HG03469 (cell line): ENCODE measurements around the gene PCDHB8.
"Not testable (repeated sequence)": the region's sequence is repeated elsewhere in the genome, so short reads cannot be mapped to it uniquely, and the experiment has no call there.

ENCODE experiments used
- ATAC-seq: cut with Tn5 transposase; IDR thresholded peaks from one replicate; pipeline ENCODE4 v1.9.1; 2021; ENCODE audit warnings: mild to moderate bottlenecking, moderate library complexity, moderate number of reproducible peaks; ENCODE audit not compliant: unreplicated experiment

PCDHB8 gene

DNA sequence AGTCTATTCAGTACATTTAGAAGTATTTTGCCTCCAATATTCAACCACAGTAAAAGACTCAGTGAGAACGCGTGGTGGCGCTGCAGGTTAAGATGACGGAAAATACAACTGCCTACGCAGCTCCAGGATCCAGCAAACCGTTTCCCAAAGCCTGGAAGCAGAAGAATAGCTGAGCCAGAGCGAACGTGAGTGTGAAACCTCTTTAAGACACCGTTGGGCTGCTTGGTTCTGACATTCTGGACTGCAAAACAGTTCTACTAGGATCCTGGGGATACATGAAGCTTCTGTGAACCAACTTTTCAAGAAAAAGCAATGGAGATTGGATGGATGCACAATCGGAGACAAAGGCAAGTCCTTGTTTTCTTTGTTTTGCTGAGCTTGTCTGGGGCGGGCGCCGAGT, 4.7 kb downstream of the PCDHB8 start, which contains the start of gene PCDHB16:
Gene PCDHB16 (plus strand): TSS at position 140 of the 400 bp plus-strand sequence. CDS start 173 bp downstream, at position 313.
- no peak for ATAC-seq

DNA sequence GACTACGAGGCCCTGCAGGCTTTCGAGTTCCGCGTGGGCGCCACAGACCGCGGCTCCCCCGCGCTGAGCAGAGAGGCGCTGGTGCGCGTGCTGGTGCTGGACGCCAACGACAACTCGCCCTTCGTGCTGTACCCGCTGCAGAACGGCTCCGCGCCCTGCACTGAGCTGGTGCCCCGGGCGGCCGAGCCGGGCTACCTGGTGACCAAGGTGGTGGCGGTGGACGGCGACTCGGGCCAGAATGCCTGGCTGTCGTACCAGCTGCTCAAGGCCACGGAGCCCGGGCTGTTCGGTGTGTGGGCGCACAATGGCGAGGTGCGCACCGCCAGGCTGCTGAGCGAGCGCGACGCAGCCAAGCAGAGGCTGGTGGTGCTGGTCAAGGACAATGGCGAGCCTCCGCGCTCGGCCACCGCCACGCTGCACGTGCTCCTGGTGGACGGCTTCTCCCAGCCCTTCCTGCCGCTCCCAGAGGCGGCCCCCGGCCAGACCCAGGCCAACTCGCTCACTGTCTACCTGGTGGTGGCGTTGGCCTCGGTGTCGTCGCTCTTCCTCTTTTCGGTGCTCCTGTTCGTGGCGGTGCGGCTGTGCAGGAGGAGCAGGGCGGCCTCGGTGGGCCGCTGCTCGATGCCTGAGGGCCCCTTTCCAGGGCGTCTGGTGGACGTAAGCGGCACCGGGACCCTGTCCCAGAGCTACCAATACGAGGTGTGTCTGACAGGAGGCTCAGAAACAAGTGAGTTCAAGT, 6.7 kb downstream of the PCDHB8 start:
- ATAC-seq = not testable (repeated sequence)

DNA sequence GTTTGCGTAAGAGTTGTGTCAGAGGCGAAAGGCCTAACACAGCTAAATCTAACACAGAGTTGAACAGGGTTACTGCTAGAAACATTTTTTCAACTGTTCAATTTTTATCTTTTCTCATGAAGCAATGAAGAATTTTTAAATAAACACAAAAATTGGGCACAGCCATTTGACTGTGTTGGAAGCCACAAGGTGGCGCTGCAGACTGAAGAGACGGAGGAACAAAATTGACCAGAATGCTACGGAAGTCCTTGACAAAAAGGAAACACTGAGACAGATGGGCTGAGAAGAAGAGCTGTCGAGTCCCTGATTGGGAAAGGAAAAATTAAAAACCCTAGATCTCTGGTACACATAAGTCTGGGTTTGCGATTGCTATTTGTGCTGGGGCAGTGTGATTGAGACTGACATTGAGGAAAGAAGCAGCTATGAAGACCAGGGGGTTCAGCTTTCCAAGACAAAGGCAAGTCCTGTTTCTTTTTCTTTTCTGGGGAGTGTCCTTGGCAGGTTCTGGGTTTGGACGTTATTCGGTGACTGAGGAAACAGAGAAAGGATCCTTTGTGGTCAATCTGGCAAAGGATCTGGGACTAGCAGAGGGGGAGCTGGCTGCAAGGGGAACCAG, 9.4 kb downstream of the PCDHB8 start, which contains the start of gene PCDHB9:
Gene PCDHB9 (plus strand): TSS at position 265 of the 616 bp plus-strand sequence. CDS start 158 bp downstream, at position 423.
- no peak for ATAC-seq

DNA sequence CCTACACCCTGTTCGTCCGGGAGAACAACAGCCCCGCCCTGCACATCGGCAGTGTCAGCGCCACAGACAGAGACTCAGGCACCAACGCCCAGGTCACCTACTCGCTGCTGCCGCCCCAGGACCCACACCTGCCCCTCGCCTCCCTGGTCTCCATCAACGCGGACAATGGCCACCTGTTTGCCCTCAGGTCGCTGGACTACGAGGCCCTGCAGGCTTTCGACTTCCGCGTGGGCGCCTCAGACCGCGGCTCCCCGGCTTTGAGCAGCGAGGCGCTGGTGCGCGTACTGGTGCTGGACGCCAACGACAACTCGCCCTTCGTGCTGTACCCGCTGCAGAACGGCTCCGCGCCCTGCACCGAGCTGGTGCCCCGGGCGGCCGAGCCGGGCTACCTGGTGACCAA, 11.1 kb downstream of the PCDHB8 start:
- ATAC-seq = not testable (repeated sequence)

DNA sequence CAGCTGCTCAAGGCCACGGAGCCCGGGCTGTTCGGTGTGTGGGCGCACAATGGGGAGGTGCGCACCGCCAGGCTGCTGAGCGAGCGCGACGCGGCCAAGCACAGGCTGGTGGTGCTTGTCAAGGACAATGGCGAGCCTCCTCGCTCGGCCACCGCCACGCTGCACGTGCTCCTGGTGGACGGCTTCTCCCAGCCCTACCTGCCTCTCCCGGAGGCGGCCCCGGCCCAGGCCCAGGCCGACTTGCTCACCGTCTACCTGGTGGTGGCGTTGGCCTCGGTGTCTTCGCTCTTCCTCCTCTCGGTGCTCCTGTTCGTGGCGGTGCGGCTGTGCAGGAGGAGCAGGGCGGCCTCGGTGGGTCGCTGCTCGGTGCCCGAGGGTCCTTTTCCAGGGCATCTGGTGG, 11.5 kb downstream of the PCDHB8 start:
- not testable (repeated sequence) for ATAC-seq

DNA sequence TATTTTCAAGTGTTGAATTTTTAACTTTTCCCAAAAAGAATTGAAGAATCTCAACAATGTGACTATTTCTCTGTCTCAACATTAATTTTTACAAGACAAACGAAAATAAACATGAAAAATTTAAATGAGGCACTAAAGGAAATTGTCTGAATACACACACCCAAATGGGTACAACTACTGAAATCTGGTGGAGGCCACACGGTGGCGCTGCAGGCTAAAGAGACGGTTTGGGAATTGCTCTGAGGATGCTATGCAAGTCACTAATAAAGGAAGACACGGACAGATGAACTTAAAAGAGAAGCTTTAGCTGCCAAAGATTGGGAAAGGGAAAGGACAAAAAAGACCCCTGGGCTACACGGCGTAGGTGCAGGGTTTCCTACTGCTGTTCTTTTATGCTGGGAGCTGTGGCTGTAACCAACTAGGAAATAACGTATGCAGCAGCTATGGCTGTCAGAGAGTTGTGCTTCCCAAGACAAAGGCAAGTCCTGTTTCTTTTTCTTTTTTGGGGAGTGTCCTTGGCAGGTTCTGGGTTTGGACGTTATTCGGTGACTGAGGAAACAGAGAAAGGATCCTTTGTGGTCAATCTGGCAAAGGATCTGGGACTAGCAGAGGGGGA, 14.6 kb downstream of the PCDHB8 start, which contains the start of gene PCDHB10:
Gene PCDHB10 (plus strand): TSS at position 244 of the 616 bp plus-strand sequence. CDS start 200 bp downstream, at position 444.
- no peak for ATAC-seq

DNA sequence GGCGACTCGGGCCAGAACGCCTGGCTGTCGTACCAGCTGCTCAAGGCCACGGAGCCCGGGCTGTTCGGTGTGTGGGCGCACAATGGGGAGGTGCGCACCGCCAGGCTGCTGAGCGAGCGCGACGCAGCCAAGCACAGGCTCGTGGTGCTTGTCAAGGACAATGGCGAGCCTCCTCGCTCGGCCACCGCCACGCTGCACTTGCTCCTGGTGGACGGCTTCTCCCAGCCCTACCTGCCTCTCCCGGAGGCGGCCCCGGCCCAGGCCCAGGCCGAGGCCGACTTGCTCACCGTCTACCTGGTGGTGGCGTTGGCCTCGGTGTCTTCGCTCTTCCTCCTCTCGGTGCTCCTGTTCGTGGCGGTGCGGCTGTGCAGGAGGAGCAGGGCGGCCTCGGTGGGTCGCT, 16.7 kb downstream of the PCDHB8 start:
- not testable (repeated sequence) for ATAC-seq

DNA sequence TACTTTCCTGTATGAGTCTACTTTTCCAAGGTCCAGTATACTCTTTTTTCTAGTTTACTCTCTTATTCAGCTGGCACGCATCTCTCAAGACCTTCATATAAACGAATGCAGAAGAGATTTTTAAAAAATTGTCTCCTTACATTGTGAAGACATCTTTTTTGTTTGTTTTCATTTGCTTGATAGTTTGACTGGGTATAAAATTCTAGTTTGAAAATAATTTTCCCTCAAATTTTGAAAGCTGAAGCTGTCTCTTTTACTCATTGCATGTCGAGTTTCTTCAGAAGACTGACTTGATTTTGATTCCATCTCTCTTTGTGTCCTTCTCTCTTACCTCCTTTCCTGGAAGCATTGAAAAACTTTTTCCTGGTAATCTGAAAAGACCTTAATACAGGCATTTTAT, 18.8 kb downstream of the PCDHB8 start:
- no peak for ATAC-seq

DNA sequence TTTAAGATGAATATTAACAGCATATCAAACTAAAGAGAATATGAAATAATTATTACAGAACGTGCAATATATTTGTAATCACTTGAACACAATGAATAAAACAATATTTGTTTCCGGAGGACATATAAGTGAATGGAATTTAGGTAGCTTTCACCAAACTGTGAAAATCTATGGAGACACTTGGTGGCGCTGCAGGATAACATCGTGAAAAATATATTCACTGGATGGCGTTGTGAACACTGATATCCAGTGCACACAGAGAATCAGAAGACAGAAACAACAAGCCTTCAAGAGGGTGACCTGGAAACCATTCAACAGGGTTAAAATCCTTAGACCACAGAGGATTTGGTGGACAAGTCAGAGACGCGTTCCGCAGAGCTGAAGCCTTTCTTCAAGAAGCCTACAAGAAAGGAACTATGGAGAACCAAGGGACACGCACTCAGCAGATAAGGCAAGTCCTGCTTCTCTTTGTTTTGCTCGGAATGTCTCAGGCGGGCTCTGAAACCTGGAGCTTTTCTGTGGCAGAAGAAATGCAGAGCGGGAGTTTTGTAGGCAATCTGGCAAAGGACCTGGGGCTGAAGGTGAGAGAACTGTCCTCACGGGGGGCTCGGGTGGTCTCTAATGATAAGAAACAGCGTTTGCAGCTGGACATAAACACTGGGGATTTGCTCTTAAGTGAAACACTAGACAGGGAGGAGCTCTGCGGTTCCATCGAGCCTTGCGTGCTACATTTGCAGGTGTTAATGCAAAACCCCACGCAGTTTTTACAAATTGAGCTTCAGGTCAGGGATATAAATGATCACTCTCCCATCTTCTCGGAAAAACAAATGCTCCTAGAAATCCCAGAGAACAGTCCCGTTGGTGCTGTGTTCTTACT, 22.0 kb downstream of the PCDHB8 start, which contains the start of gene PCDHB11:
Gene PCDHB11 (plus strand): TSS at position 269 of the 877 bp plus-strand sequence. CDS start 148 bp downstream, at position 417.
- no peak for ATAC-seq

DNA sequence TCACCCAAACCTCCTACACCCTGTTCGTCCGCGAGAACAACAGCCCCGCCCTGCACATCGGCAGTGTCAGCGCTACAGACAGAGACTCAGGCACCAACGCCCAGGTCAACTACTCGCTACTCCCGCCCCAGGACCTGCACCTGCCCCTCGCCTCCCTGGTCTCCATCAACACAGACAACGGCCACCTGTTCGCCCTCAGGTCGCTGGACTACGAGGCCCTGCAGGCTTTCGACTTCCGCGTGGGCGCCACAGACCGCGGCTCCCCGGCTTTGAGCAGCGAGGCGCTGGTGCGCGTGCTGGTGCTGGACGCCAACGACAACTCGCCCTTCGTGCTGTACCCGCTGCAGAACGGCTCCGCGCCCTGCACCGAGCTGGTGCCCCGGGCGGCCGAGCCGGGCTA, 23.5 kb downstream of the PCDHB8 start:
- not testable (repeated sequence) for ATAC-seq

DNA sequence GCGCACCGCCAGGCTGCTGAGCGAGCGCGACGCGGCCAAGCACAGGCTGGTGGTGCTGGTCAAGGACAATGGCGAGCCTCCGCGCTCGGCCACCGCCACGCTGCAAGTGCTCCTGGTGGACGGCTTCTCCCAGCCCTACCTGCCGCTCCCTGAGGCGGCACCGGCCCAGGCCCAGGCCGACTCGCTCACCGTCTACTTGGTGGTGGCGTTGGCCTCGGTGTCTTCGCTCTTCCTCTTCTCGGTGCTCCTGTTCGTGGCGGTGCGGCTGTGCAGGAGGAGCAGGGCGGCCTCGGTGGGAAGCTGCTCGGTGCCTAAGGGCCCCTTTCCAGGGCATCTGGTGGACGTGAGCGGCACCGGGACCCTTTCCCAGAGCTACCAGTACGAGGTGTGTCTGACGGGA, 24.1 kb downstream of the PCDHB8 start:
- ATAC-seq = not testable (repeated sequence)

DNA sequence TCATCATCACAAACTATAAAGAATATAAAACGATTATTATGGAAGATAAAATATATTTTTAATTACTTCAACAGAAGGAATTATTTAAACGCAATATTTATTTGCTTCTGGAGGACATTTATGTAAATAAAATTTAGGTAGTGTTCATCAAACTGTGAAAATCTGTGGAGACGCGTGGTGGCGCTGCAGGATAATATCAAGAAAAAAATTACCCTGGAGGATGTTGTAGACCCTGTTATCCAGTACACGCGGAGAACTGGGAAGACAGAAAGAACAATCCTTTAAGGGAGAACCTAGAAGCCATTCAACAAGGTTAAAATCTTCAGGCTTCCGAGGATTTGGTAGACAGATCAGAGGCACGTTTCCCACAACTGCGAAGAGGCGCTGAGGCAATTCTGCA, 30.9 kb downstream of the PCDHB8 start, which contains the start of gene PCDHB12:
Gene PCDHB12 (plus strand): TSS at position 242 of the 400 bp plus-strand sequence. CDS start 189 bp downstream, outside the sequence.
- no peak for ATAC-seq

DNA sequence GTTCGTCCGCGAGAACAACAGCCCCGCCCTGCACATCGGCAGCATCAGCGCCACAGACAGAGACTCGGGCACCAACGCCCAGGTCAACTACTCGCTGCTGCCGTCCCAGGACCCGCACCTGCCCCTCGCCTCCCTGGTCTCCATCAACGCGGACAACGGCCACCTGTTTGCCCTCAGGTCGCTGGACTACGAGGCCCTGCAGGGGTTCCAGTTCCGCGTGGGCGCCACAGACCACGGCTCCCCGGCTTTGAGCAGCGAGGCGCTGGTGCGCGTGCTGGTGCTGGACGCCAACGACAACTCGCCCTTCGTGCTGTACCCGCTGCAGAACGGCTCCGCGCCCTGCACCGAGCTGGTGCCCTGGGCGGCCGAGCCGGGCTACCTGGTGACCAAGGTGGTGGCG, 32.7 kb downstream of the PCDHB8 start:
- not testable (repeated sequence) for ATAC-seq

DNA sequence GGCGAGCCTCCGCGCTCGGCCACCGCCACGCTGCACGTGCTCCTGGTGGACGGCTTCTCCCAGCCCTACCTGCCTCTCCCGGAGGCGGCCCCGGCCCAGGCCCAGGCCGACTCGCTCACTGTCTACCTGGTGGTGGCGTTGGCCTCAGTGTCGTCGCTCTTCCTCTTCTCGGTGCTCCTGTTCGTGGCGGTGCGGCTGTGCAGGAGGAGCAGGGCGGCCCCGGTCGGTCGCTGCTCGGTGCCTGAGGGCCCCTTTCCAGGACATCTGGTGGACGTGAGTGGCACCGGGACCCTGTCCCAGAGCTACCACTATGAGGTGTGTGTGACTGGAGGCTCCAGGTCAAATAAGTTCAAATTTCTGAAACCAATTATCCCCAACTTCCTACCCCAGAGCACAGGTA, 33.3 kb downstream of the PCDHB8 start:
- ATAC-seq = not testable (repeated sequence)

DNA sequence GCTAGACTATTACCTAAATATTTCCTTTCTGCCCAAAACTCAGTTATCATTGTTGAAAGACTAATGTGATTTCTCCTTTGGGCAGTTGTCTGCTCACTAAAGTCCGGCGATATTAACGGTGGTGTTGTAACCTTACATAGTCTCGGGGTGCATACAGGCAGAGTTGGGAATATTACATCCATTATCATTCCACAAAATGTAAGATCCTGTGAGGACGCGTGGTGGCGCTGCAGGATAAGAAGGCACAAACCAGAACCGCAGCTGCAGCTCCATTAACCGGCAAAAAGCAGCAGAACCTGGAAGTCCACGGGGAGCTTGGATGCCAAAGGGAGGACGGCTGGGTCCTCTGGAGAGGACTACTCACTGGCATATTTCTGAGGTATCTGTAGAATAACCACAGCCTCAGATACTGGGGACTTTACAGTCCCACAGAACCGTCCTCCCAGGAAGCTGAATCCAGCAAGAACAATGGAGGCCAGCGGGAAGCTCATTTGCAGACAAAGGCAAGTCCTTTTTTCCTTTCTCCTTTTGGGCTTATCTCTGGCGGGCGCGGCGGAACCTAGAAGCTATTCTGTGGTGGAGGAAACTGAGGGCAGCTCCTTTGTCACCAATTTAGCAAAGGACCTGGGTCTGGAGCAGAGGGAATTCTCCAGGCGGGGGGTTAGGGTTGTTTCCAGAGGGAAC, 36.2 kb downstream of the PCDHB8 start, which contains the start of gene PCDHB13:
Gene PCDHB13 (plus strand): TSS at position 264 of the 684 bp plus-strand sequence. CDS start 205 bp downstream, at position 469.
- not testable (repeated sequence) for ATAC-seq

DNA sequence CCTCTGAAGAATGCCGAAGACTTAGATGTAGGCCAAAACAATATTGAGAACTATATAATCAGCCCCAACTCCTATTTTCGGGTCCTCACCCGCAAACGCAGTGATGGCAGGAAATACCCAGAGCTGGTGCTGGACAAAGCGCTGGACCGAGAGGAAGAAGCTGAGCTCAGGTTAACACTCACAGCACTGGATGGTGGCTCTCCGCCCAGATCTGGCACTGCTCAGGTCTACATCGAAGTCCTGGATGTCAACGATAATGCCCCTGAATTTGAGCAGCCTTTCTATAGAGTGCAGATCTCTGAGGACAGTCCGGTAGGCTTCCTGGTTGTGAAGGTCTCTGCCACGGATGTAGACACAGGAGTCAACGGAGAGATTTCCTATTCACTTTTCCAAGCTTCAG, 37.0 kb downstream of the PCDHB8 start:
- ATAC-seq = not testable (repeated sequence)

DNA sequence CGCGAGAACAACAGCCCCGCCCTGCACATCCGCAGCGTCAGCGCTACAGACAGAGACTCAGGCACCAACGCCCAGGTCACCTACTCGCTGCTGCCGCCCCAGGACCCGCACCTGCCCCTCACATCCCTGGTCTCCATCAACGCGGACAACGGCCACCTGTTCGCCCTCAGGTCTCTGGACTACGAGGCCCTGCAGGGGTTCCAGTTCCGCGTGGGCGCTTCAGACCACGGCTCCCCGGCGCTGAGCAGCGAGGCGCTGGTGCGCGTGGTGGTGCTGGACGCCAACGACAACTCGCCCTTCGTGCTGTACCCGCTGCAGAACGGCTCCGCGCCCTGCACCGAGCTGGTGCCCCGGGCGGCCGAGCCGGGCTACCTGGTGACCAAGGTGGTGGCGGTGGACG, 37.9 kb downstream of the PCDHB8 start:
- ATAC-seq = not testable (repeated sequence)

DNA sequence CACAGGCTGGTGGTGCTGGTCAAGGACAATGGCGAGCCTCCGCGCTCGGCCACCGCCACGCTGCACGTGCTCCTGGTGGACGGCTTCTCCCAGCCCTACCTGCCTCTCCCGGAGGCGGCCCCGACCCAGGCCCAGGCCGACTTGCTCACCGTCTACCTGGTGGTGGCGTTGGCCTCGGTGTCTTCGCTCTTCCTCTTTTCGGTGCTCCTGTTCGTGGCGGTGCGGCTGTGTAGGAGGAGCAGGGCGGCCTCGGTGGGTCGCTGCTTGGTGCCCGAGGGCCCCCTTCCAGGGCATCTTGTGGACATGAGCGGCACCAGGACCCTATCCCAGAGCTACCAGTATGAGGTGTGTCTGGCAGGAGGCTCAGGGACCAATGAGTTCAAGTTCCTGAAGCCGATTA, 38.4 kb downstream of the PCDHB8 start:
- ATAC-seq = not testable (repeated sequence)

DNA sequence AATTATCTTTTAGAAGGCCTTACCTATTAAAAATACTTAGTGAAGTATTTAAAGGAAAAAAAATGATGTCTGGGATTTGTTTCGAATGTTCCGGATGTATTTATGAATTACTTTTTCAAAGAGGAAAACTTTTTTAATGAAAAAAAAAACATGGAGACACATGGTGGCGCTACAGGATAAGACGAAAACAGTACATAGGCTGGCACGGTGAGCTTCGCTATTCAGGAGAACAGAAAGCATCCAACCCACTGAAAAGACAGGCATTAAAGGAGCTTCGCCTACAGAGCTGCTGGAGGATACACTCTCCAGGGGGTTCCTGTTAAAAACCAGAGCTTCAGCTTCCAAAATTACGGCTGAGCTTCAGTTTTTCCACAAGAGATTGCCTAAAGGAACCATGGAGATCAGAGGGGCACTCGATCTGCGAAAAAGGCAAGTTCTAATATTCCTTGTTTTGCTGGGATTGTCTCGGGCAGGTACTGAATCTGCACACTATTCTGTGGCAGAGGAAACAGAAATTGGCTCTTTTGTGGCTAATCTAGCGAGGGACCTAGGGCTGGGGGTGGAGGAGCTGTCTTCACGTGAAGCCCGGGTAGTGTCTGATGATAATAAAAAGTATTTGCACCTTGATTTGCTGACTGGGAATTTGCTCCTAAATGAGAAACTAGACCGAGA, 45.7 kb downstream of the PCDHB8 start, which contains the start of gene PCDHB14:
Gene PCDHB14 (plus strand): TSS at position 232 of the 672 bp plus-strand sequence. CDS start 163 bp downstream, at position 395.
- no peak for ATAC-seq
